DMS53 treated with DMSO at 0.1 percent for 48 hours (cell line): ENCODE results near the gene RPL18.
"Not testable (repeated sequence)": the region's sequence is repeated elsewhere in the genome, so short reads cannot be mapped to it uniquely, and the experiment has no call there.

Source experiments
- DNase-seq: peaks from one replicate; lab custom pipeline; 2025; ENCODE audit not compliant: unreplicated experiment; lab: John Stamatoyannopoulos, UW

The RPL18 gene

DNA sequence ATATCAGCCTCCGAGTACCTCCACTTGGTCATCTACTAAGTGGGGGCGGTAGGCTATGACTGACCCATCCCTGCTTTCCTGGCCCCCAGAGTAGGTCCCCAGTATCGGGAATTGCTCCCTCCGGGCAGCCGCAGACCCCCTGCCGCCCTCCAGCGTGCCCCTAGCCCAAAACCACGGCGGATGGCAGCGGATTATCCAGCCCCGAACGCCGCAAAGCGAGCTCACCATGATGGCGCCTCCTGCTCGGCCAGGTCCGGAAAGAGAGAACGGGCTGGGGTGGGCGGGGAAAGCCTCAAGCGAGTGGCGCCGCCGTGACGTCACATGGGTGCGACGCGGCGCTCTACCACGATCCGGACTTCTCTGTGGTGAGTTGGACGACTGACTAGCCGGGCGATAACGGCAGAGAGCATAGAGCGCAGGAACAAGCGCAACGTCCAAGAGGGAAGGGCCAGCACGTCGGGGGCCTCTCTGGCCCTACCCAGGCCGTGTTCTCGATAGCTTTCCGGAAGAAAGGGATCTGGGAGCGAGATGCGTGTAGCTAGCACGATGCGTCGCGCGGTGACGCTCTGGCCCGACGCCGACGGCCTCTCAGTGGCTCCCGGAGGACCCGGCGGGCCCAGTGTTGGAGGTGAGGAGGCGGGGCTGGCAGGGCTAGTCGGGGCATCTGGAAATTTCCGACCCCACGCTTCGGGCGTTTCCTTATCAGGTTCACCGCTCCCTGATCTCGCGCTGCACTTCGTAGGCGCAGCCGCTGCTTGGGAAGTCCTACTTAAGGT, at the start of gene RPL18, which contains the start of gene SPHK2:
Gene RPL18, minus strand, starts transcription at position 263 of the 776 bp plus-strand sequence. Its CDS starts 35 bp downstream, at position 228.
Gene SPHK2, plus strand, starts transcription at position 591 of the 776 bp plus-strand sequence. CDS start 1,009 bp downstream, outside the sequence.
- DNase-seq: peak; percentile 99

DNA sequence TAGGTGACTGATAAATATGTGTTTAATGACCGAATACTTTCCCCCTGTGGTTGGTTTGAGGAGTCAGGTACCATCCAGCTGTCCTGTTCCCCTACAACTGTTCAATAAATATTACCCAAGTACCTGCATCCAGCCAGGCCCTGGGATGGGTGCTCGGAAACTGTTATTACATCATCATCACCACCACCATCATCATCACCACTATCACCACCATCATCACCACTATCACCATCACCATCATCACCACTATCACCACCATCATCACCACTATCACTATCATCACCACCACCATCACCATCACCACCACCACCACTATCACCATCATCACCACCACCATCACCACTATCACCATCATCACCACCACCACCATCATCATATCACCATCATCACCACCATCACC, 49.8 kb upstream of the RPL18 start:
- DNase-seq: no peak

DNA sequence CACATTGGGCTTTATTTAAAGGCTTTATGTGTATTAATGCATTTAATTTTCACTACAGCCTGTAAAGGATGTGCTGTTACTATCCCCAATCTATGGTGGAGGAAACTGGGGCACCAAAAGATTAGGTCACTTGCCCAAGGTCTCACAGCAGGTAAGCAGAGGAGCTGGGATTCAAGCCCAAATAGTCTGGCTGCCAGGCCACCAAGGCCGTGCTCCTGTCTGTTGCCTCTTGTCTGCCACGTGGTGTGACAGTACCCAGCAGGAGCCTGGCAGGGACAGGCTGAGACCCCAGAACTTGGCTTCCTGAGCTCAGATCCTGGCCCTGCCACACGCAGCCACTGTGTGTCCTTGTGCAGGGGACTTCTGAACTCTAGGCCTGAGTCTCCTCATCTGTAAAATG, 49.4 kb upstream of the RPL18 start:
- no peak for DNase-seq

DNA sequence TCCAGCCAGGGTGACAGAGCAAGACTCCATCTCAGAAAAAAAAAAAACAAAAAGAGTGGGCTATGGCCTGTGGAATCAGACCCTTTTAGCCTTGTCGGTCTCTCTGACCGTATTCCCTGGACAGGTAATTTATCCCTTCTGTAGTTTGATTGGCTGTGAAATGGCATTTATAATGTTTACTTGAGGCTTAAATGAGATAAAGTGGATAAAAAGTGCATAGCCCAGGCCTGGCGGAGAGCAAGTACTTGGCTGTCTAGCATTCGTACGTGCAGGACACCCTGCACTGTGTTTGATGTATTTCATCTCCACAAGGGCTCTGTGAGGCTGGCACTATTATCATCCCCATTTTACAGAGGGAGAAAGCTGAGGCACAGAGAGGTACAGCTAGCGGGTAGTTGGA, 46.8 kb upstream of the RPL18 start:
- DNase-seq: no peak

DNA sequence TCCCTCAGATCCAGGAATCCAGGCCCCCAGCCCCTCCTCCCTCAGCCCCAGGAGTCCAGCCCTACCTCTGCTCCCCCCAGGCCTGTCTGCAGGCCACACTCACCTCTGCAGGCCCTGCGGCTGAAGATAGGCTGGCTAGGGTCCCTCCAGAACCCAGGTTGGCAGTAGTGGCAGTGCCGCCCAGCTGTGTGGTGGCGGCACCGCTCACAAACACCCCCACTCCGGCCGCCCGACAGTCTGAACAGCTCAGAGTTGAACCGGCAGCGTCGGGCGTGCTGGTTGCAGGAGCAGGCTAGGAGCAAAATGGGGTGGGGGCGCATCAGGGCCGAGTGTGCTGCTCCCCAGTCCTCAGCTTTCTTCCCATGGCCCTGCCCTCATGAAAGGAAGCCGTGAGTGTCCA, 45.5 kb upstream of the RPL18 start:
- DNase-seq: no peak

DNA sequence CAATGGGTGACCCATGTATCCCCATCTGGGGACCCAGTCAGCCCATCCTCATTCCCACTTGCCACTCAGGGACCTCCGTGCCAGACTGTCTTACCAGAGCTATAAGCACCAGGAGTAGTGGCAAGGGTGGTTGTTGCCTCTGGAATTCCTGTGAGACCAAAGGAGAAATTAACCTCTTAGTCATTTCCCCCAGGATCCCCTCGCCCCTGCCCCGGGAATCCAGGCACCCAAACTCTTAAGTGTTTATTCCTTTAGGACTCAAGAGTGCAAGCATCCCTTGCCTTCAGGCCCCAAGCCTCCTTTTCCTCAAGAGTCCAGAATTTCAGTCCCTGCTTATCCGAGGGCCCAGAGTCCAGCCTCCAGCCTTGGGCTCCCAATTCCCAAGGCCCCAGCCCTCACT, 44.7 kb upstream of the RPL18 start:
- no peak for DNase-seq

DNA sequence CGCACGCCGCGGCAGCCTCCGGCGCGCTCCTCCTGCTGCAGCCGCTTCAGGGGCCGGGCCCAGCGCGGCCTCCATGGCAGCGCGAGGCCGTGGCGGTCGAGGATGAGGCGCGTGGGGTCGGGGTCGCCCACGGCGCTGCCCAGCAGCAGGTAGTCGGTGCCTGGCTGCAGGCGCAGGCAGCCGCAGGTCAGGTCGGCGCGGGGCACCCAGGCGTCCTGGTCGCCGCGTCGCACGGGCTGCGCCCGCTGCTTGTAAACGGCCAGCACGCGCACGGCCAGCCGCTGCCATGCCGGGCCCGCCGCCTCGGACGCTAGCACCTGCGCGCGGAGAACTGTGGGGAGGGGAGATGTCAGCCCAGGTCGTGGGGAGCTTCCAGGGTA, 42.7 kb upstream of the RPL18 start:
- no peak for DNase-seq

DNA sequence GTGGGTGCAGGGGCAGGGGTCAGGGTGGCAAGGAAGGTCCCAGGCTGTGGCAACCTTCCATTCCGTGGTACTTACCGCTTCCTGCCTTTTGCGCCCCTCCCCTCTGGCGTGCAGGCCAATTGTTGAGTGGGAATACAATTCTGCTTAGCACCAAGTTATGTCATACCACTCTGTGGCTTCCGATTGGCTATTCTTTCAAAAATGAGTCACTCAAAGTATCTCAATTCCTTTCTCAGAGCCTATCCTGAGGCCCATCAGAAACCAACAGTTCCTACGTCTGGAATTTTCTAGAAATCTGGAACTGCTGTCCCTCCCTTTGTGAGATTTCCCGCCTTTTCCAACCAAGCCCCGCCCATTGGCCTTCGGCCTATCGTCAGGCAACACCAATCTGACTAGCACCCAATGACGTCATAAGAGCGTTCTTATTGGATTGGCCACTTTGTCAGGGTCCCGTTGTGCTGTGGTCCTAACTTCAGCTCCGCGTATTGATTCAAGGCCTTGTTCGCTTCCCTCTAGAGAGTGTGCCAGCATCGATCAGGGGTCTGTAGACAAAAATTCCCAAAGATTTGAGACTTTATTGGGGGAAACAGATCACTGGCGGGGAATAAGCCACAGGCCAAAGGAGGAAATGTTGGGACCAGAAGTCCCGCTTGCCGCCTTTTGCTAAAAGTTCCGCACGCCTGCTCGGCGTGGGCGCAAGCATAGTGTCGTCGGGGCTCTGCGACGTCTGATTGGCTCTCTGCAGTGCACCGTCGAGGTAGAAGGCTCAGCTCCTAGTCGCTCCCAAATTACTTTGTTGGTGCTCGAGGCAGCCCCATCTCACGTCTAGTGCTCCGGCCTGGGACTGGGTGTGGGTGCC, 42.1 kb upstream of the RPL18 start:
- DNase-seq: peak; percentile 90

DNA sequence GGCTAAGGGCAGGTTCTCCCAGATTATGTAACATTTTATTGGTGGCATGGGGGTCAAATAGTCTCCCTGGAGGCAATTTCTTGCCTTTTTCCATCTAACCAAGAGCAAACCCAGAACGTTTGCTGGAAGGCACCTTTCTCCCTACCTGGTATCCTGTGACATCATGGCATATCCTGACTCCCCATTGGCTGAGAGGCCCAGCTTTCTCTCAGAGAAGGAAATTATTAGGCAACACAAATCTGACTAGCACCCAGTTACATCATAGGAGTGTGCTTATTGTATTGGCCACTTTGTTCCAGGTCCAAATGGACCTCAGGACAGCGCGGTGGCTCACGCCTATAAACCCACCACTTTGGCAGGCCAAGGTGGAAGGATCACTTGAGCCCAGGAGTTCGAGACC, 40.8 kb upstream of the RPL18 start:
- no peak for DNase-seq

DNA sequence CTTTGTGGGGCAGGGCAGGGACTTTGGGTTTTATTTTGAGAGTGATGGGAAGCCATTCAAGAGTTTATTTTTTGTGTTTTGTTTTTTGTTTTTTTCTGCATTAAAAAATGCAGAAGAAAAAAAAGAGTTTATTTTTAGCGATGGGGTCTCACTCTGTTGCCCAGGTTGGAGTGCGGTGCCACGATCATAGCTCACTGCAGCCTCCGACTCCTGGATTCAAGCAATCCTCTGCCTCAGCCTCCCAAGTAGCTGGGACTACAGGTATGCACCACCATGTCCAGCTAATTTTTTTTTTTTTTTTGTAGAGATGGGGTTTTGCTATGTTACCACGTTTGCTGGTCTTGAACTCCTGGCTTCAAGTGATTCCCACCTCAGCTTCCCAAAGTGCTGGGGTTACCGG, 39.5 kb upstream of the RPL18 start:
- DNase-seq: no peak

DNA sequence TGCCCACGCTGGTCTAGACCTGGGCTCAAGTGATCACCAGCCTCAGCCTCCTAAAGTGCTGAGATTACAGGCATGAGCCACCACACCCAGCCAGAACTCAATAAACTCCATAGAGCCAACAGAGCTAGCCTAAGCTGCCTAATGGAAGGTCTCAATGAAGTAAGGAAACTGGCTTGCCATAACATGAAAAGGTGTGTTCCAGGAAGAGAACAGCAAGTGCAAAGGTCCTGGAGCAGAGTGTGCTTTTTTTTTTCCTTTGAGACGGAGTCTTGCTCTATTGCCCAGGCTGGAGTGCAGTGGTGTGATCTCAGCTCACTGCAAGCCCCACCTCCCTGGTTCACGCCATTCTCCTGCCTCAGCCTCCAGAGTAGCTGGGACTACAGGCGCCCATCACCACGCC, 38.9 kb upstream of the RPL18 start:
- not testable (repeated sequence) for DNase-seq

DNA sequence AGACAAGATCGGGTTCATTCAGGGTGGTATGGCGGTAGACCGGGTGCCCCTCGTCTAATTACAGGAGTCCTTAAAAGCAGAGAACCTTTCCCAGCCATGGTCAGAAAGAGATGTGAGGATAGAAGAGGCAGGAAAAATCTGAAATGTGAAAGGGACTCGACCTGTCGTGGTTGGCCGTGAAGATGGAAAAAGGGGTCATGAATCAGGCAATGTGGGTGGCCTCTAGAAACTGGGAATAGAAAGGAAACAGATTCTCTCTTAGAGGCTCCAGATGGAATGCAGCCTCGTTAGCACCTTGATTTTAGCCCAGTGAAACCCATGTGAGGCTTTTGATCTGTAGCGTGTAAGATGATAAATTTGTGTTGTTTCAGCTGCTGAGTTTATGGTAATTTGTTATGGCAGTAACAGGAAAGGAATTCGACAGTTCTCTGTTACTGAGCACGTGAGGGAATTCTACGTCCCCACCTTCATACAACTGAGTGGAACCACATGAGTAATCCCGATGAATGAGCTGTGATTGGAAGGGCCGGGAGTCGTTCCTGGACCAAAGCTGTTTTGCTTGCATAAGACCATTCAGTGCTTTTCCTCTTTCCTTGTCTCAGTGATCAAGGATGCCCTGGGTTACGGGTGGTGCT, 38.0 kb upstream of the RPL18 start:
- DNase-seq: no peak

DNA sequence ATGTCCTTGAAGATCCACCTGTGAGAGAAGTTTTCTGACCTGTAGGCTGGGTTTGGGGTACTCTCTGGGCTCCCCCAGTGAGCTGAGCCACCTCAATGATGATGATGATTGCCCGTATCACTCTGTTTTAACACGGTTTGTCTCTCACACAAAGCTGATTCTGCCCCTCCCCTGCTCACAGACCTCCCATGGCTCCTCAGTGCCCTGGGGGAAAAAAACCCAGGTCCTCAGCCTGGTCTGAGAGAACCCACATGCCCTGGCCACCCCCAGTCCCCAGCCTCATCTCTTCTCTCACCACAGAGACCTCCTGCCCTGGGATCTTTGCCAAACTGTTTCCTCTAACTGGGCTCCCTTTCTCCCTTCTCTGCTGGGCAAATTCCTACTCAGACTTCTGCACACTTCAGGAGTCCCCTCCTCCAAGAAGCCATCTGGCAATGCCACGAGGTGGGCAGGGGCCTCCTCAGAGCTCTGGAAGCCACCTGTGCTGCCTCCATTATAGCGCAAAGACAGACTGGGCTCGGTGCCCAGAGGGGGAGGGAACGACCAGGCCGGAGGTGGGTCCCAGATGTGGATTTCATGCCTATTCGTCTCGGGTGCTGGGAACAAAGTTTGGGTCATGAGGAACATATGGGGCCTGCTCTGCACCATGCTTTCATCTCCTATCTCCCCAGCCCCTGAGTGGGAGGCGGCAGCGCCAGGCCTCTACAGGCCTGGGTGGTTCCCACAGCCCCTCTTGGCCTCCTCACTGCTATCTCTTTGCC, 35.5 kb upstream of the RPL18 start:
- no peak for DNase-seq

DNA sequence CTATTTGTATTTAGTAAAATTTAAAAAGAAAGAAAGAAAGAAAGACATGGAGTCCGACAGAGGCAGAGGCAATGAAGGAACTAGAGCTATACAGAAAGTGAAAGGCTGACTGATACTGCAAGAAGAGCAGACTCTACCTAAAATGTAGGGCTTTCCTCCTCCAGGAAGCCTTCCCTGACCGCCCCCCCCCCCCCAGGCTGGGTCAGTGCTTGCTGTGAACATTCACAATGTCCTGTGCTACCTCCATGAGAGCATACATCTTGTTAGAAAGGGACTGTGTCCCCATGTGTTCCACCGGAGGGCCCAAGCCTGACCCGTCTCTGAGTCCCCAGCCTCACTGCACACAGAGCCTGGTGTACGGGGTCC, 32.7 kb upstream of the RPL18 start:
- no peak for DNase-seq

DNA sequence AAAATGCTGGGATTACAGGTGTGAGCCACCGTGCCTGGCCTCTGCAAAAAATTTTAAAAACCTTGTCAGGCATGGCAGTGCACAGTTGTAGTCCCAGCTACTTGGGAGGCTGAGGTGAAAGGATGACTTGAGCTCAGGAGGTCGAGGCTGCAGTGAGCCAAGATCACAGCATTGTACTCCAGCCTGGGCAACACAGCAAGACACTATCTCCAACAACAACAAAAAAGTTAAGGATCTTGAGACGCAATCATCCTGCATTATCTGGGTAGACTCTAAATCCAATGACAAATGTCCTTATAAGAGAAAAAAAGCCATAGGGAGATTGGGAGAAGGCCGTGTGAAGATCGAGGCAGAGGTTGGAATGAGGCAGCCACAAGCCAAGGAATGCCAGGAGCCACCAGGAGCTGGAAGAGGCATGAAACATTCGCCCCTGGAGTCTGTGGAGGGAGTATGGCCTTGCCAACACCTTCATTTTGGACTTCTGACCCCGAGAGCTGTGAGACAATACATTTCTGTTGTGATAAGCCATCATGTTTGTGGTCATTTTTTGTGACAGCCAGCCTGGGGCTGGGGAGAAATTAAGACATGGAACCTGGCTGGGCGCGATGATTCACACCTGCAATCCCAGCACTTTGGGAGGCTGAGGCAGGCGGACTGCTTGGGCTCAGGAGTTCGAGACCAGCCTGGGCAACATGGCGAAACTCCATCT, 32.1 kb upstream of the RPL18 start:
- no peak for DNase-seq

DNA sequence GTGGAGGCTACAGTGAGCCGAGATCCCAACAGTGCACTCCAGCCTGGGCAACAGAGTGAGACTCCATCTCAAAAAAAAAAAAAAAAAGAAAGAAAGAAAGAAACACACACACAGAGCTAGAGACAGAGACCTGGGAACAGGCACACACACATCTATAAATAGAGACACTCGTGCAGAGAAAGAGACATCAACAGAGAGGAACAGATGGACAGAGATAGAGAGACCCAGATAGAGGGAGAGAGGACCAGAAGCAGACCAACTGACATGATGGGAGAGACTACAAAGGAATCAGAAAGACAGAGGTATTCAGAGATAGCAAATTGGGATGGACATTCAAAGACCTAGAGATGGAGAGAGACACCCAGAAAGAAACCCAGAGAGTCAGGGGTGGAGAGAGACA, 29.2 kb upstream of the RPL18 start:
- no peak for DNase-seq

DNA sequence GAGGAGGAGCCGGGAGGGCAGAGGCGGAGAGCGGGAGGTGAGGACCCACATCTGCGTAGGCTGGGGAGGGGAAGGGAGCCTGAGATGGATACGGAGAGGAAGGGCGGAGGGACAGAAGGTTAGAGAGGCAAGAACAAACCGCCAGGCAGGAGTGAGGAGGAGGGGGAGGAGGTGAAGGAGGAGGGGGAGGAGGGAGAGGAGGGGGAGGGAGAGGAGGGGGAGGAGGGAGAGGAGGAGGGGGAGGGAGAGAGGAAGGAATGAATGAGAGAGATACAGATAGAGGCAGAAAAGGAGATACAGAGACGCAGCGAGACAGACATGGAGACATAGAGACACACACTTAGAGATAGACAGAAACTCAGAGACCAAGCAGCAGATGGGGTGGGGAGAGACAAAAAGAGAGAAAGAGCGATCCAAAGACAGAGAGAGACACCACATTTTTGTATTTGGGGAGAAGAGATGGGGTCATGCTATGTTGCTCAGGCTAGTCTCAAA, 27.8 kb upstream of the RPL18 start:
- DNase-seq: no peak

DNA sequence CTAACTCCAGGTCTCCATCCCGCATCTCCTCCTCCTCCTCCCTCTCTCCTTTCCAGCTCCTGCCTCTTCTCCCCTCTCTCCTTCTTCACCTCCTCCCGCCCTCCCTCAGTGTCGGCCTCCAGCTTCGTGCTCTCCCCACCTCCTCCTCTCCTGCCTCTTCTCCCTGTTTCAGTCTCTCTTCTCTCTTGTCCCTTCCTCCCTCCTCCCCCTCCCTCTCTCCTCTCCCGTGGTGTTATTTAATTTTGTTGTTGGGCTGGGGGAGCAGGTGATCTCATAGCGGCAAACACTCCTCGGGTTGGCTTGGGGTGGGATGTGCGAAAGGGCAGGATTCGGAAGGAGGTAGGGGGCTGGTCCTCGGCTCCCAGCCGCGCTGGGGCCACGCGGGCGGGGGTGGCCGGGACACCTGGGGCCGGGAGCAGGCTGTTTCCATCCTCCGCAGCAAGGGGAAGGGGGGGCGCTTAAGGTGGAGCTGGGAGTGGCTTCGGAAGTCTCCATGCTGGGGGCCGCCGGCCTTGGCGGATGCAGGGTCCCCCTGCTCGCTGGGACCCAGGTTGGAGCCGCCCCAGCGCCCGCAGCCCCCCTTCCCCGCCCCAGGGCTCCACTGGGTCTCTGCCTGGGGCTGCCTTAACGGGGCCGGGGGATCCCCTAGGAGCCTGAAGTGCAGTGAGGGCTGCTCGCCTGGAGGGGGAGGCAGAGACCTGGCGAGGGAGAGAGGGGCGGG, 27.2 kb upstream of the RPL18 start, which contains the start of gene CA11:
Gene CA11, minus strand, starts transcription at position 187 of the 721 bp plus-strand sequence. CDS start 555 bp downstream, outside the sequence.
- peak; percentile 81 for DNase-seq

DNA sequence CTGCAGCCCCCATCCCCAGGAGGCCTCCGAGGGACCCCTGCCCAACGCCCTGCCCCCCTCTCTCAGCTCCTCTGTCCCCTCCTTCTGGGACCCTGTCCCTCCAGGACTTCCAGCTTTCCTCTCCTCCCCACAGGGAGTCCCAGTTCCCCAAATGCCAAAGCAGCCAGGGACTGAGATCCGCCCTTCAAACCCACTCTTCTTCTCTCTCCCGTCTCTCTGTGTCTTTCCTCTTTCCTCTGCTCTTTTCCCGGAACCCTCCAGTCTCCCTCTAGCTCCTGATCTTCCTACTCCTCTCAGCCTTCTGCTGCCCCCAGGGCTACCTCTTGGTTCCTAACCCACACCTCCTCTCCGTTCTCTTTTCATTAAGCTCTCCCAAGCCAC, 26.6 kb upstream of the RPL18 start:
- DNase-seq: peak; percentile 63
